Esophagus squamous epithelium (tissue), 4 donors: ENCODE results near the gene ILRUN.

ENCODE experiments used
- CTCF ChIP-seq, 6 experiments: fragments of 450-650 bp in 4 of 6; fragments of 200-600 bp in 2 of 6; sonication (generic) in 2 of 6; IDR thresholded peaks; one replicate each; pipeline ENCODE4 v1.5.1; 2016 to 2019; ENCODE audit warnings: antibody characterized with exemption in 6 of 6, mild to moderate bottlenecking in 4 of 6, moderate library complexity in 4 of 6
- POLR2A ChIP-seq, 4 donors: fragments of 450-650 bp; IDR thresholded peaks; one replicate each; pipeline ENCODE4 v1.6.1; 2017; ENCODE audit warnings: antibody characterized with exemption in 4 of 4, mild to moderate bottlenecking in 4 of 4, moderate library complexity in 3 of 4

GRCh38 chr6:34696189-34696738, 303 bp downstream of the ILRUN start:
- TF ChIP-seq CTCF (IDR thresholded peaks at IDR 0.05) (no peak), POLR2A (IDR thresholded peaks at IDR 0.05) (no peak)
